ENCODE data around the gene RPL22. TPM values are rescaled to one million over a fixed set of nuclear protein-coding genes. Genes with fewer than 3 reads are reported as not detected.

RPL22 gene
- total RNA-seq: 198 and 202 TPM in 2 replicates

DNA sequence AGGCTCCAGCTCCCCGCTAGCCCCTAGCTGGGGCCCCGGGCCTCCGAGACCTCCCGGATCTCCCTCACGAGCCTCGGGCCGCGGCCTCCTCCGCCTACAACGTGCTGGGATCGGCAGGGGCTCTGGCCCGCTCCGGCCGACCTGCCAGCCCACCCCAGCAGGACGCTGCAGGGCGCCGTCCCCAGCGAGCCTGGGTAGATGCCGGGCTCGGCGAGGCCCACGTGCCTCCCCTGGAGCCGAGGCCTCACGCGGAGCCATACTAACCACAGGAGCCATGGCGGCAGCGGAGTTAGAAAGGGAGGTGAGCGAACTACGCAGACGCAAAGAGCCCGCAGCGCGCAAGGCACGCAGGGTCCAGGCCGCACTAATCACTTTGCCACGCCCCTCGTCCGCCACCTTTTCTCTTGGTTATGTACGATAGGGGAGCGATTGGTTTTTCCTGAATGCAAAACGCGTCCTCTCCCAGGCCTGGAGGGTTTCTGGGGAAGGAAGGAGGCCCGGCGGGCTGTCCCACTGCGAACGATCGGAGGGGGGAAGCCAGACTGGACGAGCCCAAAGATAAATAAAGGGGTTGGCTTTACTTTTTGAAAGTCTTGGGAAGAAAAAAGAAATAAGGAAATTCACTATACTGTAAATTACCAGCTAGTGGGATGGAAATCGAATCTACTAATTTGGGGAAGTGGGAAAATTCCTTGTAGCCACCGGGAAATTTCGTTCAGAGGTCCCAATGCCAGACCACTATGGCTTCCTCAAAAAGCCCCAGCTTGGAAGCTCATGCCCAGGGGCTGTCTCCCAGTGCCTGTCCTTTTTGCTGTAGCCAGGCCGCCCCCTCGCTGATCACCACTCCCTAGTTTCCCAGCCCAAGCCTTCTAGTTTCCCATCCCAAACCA is at the start of gene RPL22:
Gene RPL22 (minus strand): TSS at position 298 of the 890 bp plus-strand sequence. CDS start 22 bp downstream, at position 276.

DNA sequence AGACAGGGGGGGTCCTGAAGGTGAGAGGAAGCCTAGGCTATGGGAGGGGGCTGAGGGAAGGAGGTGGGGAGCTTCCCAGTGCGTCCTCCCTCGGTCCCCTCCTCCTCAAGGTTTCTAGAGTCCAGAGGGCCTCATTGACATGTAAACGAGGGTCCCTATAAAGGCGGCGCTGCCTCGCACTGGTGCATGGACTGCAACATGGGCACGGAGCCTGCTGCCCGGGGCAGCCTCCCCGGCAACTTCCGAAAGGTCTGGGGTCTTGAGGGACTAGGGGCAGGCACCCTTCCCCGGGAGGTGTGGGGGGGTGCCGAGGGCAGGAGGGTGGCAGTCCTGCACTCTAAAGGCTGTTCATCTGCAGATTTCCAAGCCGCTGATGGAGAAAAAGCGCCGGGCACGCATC is 44.6 kb upstream of the RPL22 start, which contains the start of gene HES3:
Gene HES3 (plus strand): TSS at position 187 of the 400 bp plus-strand sequence. CDS start 187 bp downstream, at position 374.

DNA sequence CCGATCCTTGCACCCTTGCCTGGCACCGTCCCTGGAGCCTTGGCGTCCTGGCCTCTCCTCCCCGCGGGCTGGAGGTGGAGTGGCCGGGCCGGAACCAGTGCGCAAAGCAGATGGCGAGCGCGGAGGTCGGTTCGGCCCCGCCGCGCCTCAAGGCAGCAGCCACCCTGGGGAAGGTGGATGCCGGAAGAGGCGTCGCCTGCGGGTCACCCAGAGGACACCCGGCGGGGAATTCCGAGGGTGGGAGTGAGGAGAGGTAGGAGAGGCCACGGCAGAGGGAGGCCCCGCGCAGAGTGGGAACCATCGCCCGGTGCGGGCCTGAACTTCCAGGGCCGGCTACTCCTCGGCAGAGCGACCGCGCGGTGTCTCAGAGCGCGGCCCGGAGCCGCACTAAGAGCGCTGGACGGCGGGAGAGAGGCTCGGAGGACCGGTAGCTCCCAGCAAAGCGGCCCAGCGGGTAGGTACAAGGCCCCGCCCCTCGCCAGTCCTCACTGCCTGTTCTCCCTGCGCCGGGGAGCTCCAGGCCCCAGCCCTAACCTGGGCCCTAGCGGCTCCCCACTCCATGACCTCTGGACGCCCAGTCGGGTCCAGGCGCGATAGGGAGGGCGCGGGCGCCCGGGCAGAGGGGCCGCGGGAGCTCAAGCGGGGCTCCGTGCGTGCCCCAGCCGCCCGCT is 6.6 kb upstream of the RPL22 start, which contains the start of gene RNF207:
Gene RNF207 (plus strand): TSS at position 271 of the 671 bp plus-strand sequence. CDS start 417 bp downstream, outside the sequence.

DNA sequence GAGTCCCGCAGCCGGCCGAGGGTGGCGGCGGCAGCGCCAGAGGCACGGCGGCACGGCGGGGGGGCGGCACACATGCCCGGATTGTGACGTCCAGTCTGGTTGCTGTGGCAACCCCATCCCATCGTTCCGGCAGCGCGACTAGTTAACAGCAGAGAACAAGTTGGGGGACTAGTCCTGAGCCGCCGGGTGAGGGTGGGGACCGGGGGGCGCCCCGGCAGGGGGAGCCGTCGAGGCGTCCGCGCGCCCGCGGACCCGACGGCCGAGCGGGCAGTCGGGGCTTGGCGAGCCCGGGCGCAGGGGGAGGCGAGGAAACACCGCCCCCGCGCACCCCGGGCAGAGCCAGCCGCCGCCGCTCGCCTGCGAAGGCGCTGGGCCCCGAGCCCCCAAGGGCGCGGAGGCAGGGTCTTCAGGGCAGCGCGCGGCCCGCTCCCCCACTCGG is 19.1 kb downstream of the RPL22 start, which contains the start of gene CHD5:
Gene CHD5 (minus strand): TSS at position 54 of the 439 bp plus-strand sequence. CDS start 298 bp downstream, outside the sequence.

Other genes starting within 250 kb of the RPL22 start
- 8.8 and 10.0 TPM in 2 replicates for gene NPHP4, start 207.2 kb downstream of the RPL22 start, total RNA-seq
- 1.6 and 11.3 TPM in 2 replicates for gene KCNAB2, start 153.7 kb downstream of the RPL22 start, total RNA-seq
- 0.08 TPM in 1 of 2 replicates, not detected in the other for gene CHD5, start 19.3 kb downstream of the RPL22 start, total RNA-seq
- 3.3 and 6.6 TPM in 2 replicates for gene RNF207, start 6.5 kb upstream of the RPL22 start, total RNA-seq
- 62.0 and 77.8 TPM in 2 replicates for gene ICMT, start 36.4 kb upstream of the RPL22 start, total RNA-seq
- not detected in 2 replicates for gene HES3, start 44.6 kb upstream of the RPL22 start, total RNA-seq
- gene GPR153, start 61.5 kb upstream of the RPL22 start, total RNA-seq: 21.8 and 29.6 TPM in 2 replicates
- 139 and 154 TPM in 2 replicates for gene ACOT7, start 194.2 kb upstream of the RPL22 start, total RNA-seq
- 42.2 and 55.4 TPM in 2 replicates for gene HES2, start 220.3 kb upstream of the RPL22 start, total RNA-seq
- 0.84 and 4.3 TPM in 2 replicates for gene ESPN, start 225.2 kb upstream of the RPL22 start, total RNA-seq

All from hair follicular keratinocyte (primary cell).